H1 (cell line): ENCODE measurements around the gene NPSR1. TPM values are rescaled to one million over a fixed set of nuclear protein-coding genes. Genes with fewer than 3 reads are reported as not detected.

Experiments used
- CTCF ChIA-PET: fragments of 300-600 bp; sonication (Branson Sonifier 250); formaldehyde crosslinking; loops from one replicate; lab custom pipeline; 2021; ENCODE audit not compliant: partially characterized antibody; lab: Charles Lee
- POLR2A ChIA-PET: fragments of 300-600 bp; sonication (Branson Sonifier 250); formaldehyde crosslinking; loops from one replicate; lab custom pipeline; 2021; ENCODE audit warnings: inconsistent platforms; ENCODE audit not compliant: partially characterized antibody; lab: Charles Lee
- DNase-seq, 2 experiments: peaks; one replicate each; pipeline versions ENCODE4 v3.0.0 to v3.0.0-alpha.2; 2010 to 2022; ENCODE audit warnings: low spot score in 2 of 2, low read depth in 1 of 2, mixed read lengths in 1 of 2
- FAIRE-seq: peaks from 2 replicates; lab custom pipeline; 2011; peaks lifted over from hg19 to GRCh38; lab: Jason Lieb, UNC
- H2AFZ ChIP-seq: 2 replicates; pipeline ENCODE4 v1.8.1; 2012; ENCODE audit warnings: low read length, inconsistent platforms
- H2AK5ac ChIP-seq: 2 replicates; pipeline ENCODE4 v1.6.1; 2013; ENCODE audit warnings: low read depth, low read length
- H2BK120ac ChIP-seq: replicated peaks from 2 replicates; pipeline ENCODE3; 2013; ENCODE audit warnings: low read depth, low read length, inconsistent platforms
- H2BK12ac ChIP-seq: 2 replicates; pipeline ENCODE4 v1.6.1; 2013; ENCODE audit warnings: low read depth, low read length
- H2BK15ac ChIP-seq: 2 replicates; pipeline ENCODE4 v1.6.1; 2013; ENCODE audit warnings: low read length
- H2BK20ac ChIP-seq: 2 replicates; pipeline ENCODE4 v1.6.1; 2013; ENCODE audit warnings: low read length
- H2BK5ac ChIP-seq: 2 replicates; pipeline ENCODE4 v1.6.1; 2013; ENCODE audit warnings: low read depth, low read length
- H3K14ac ChIP-seq: 2 replicates; pipeline ENCODE4 v1.6.1; 2013; ENCODE audit warnings: inconsistent platforms; ENCODE audit not compliant: insufficient read length
- H3K18ac ChIP-seq: 2 replicates; pipeline ENCODE4 v1.6.1; 2013; ENCODE audit warnings: low read length; ENCODE audit errors: extremely low read depth
- H3K23ac ChIP-seq: 2 replicates; pipeline ENCODE4 v1.6.1; 2013; ENCODE audit warnings: inconsistent platforms; ENCODE audit not compliant: insufficient read length
- H3K23me2 ChIP-seq: 2 replicates; pipeline ENCODE4 v1.6.1; 2013; ENCODE audit warnings: low read depth, low read length
- H3K27ac ChIP-seq: 2 replicates; pipeline ENCODE4 v1.6.1; 2011; ENCODE audit warnings: low read depth, low read length, inconsistent platforms
- H3K27me3 ChIP-seq, 4 experiments: replicated peaks in 1 of 4; 1 replicate in 1 of 4; 2 replicates in 3 of 4; pipeline versions ENCODE4 v1.6.1 to v1.8.1; 2011 to 2013; ENCODE audit warnings: low read length in 3 of 4, mild to moderate bottlenecking in 3 of 4, inconsistent platforms in 2 of 4, mixed read lengths in 2 of 4, moderate library complexity in 1 of 4; ENCODE audit not compliant: control insufficient read depth in 3 of 4, insufficient read depth in 3 of 4; ENCODE audit errors: extremely low read depth in 1 of 4
- H3K36me3 ChIP-seq, 4 experiments: 2 replicates each; pipeline versions ENCODE4 v1.6.1 to v1.8.1; 2011 to 2013; ENCODE audit warnings: mild to moderate bottlenecking in 4 of 4, low read length in 3 of 4, moderate library complexity in 2 of 4, control low read depth in 1 of 4, inconsistent platforms in 1 of 4; ENCODE audit not compliant: insufficient read depth in 4 of 4, control insufficient read depth in 2 of 4
- H3K4ac ChIP-seq: replicated peaks from 2 replicates; pipeline ENCODE3; 2013; ENCODE audit warnings: low read length, low read depth, mixed read lengths, inconsistent platforms; ENCODE audit not compliant: insufficient read length
- H3K4me1 ChIP-seq, 4 experiments: replicated peaks in 1 of 4; 1 replicate in 1 of 4; 2 replicates in 3 of 4; pipeline versions ENCODE4 v1.6.1 to v1.8.1; 2011 to 2013; ENCODE audit warnings: low read length in 3 of 4, inconsistent platforms in 2 of 4, mixed read lengths in 1 of 4; ENCODE audit not compliant: insufficient read depth in 4 of 4, control insufficient read depth in 3 of 4
- H3K4me2 ChIP-seq, 2 experiments: 2 replicates each; pipeline versions ENCODE4 v1.6.1 to v1.8.1; 2011 to 2013; ENCODE audit warnings: low read depth in 2 of 2, low read length in 2 of 2, control low read depth in 1 of 2, inconsistent platforms in 1 of 2, mild to moderate bottlenecking in 1 of 2; ENCODE audit not compliant: insufficient read depth in 1 of 2
- H3K4me3 ChIP-seq, 4 experiments: fragments of 200-600, 300-600 bp in 1 of 4; sonication (generic), shearing (Covaris generic), sonication (Bioruptor Twin) in 1 of 4; 2 replicates each; pipeline versions ENCODE4 v1.5.1 to v1.8.1; 2011 to 2016; ENCODE audit warnings: low read length in 4 of 4, low read depth in 3 of 4, control low read depth in 2 of 4, inconsistent platforms in 2 of 4, mild to moderate bottlenecking in 2 of 4, mixed read lengths in 1 of 4, moderate library complexity in 1 of 4; ENCODE audit not compliant: insufficient read depth in 2 of 4; ENCODE audit errors: extremely low read depth in 1 of 4
- H3K56ac ChIP-seq: replicated peaks from 2 replicates; pipeline ENCODE3; 2013; ENCODE audit warnings: low read depth, mild to moderate bottlenecking, mixed read lengths, low read length, inconsistent platforms; ENCODE audit not compliant: insufficient read length
- H3K79me1 ChIP-seq: 2 replicates; pipeline ENCODE4 v1.6.1; 2013; ENCODE audit warnings: low read depth, low read length, control low read depth
- H3K79me2 ChIP-seq, 2 experiments: 2 replicates each; pipeline versions ENCODE4 v1.6.1 to v1.8.1; 2012 to 2013; ENCODE audit warnings: low read length in 2 of 2, mild to moderate bottlenecking in 2 of 2, inconsistent platforms in 1 of 2; ENCODE audit not compliant: insufficient read depth in 2 of 2, control insufficient read depth in 1 of 2
- H3K9ac ChIP-seq, 4 experiments: replicated peaks in 1 of 4; 1 replicate in 1 of 4; 2 replicates in 3 of 4; pipeline versions ENCODE4 v1.6.1 to v1.8.1; 2011 to 2013; ENCODE audit warnings: low read depth in 3 of 4, low read length in 3 of 4, control low read depth in 2 of 4, mild to moderate bottlenecking in 2 of 4, moderate library complexity in 2 of 4, inconsistent platforms in 1 of 4; ENCODE audit errors: extremely low read depth in 1 of 4
- H3K9me3 ChIP-seq, 2 experiments: 2 replicates each; pipeline versions ENCODE4 v1.6.1 to v1.8.1; 2012 to 2013; ENCODE audit warnings: mild to moderate bottlenecking in 2 of 2, moderate library complexity in 2 of 2, control low read depth in 1 of 2, inconsistent platforms in 1 of 2, low read depth in 1 of 2, low read length in 1 of 2, mixed read lengths in 1 of 2; ENCODE audit not compliant: insufficient read depth in 2 of 2
- H4K20me1 ChIP-seq, 2 experiments: replicated peaks in 1 of 2; 2 replicates each; pipeline versions ENCODE3 to v1.8.1; 2011 to 2013; ENCODE audit warnings: inconsistent platforms in 2 of 2, low read length in 2 of 2, mild to moderate bottlenecking in 1 of 2; ENCODE audit not compliant: insufficient read depth in 2 of 2, control insufficient read depth in 1 of 2
- H4K5ac ChIP-seq: 2 replicates; pipeline ENCODE4 v1.6.1; 2013; ENCODE audit warnings: low read length, low read depth, mixed read lengths, inconsistent platforms; ENCODE audit not compliant: insufficient read length
- H4K8ac ChIP-seq: 2 replicates; pipeline ENCODE4 v1.8.0; 2013; ENCODE audit warnings: mild to moderate bottlenecking, moderate library complexity, low read length, inconsistent platforms; ENCODE audit not compliant: insufficient read depth; ENCODE audit errors: extremely low read depth
- H4K91ac ChIP-seq: replicated peaks from 2 replicates; pipeline ENCODE3; 2013; ENCODE audit warnings: low read length, mixed read lengths, inconsistent platforms; ENCODE audit not compliant: insufficient read length
- EP300 ChIP-seq, 2 experiments: IDR thresholded peaks; 1 replicate in 1 of 2; 2 replicates in 1 of 2; pipeline ENCODE4 v1.6.1; 2011 to 2012; ENCODE audit warnings: low read depth in 2 of 2, low read length in 2 of 2, mild to moderate bottlenecking in 2 of 2, borderline replicate concordance in 1 of 2, inconsistent platforms in 1 of 2, moderate library complexity in 1 of 2
- polyA plus RNA-seq, 7 experiments: library from polyadenylated mRNA; depleted of rRNA in 3 of 7; stranded (reverse) in 5 of 7; unstranded in 2 of 7; fragments of >200 nt in 5 of 7; fragments of 200-250 nt in 2 of 7; gene quantifications; 1 replicate in 5 of 7; 2 replicates in 1 of 7; 4 replicates in 1 of 7; pipeline versions ENCODE4 v1.2.1 to v1.2.3, GENCODE V29; 2011 to 2013; ENCODE audit warnings: missing spikeins in 2 of 7, mixed read lengths in 2 of 7
- total RNA-seq: library from RNA; stranded (reverse); fragmentation: NEBNext Ultra II Directional; extraction: Animal tissue kit (Norgen Biotek cat#: 25700); gene quantifications from 2 replicates; pipeline ENCODE4 v1.2.1, GENCODE V29; 2021

NPSR1 gene
- total and polyA plus RNA-seq, 2 of the 8 experiments (the other 6 are each of a cell fraction or from before 2014, with no cell fraction given), result not detected

GRCh38 chr7:34886856-34887255, 228.8 kb downstream of the NPSR1 start:
- H2AK5ac ChIP-seq, result no peak overlapping the region
- POLR2A ChIA-PET, result no interaction called here
- no peak overlapping the region for H3K18ac ChIP-seq
- H4K91ac ChIP-seq, result no peak overlapping the region
- no peak overlapping the region for H4K8ac ChIP-seq
- H3K4me2 ChIP-seq, result no peak overlapping the region
- H3K23me2 ChIP-seq, result peaks cover 2% of the 10 kb centered on the region; the same call in 1 of the 2 replicates
- no peak overlapping the region for H3K27ac ChIP-seq
- no peaks in the 10 kb centered on the region for H3K79me2 ChIP-seq
- H2BK15ac ChIP-seq, result no peak overlapping the region
- no peaks in the 10 kb centered on the region for H3K79me1 ChIP-seq
- H3K14ac ChIP-seq, result no peak overlapping the region
- H3K4ac ChIP-seq, result no peak overlapping the region
- no peak overlapping the region for H2BK12ac ChIP-seq
- no peak overlapping the region for H2AFZ ChIP-seq
- no peak overlapping the region for H2BK20ac ChIP-seq
- CTCF ChIA-PET, result interaction anchor here (0.6 kb wide), 1 partner anchor 956 kb away, joined by 3 read pairs; no protein-coding TSS in a partner anchor
- FAIRE-seq, result no peak
- no peak overlapping the region for H2BK120ac ChIP-seq
- no peak overlapping the region for H3K56ac ChIP-seq
- no peak overlapping the region for H2BK5ac ChIP-seq
- no peak for DNase-seq
- no peak overlapping the region for H3K23ac ChIP-seq
- H3K9ac ChIP-seq, result no peak overlapping the region
- no peak overlapping the region for H3K4me3 ChIP-seq
- H3K36me3 ChIP-seq, result peaks cover 0 to 3% (median 0%) of the 10 kb centered on the region in 4 experiments; a peak in 1 of 8 replicates
- H3K4me1 ChIP-seq, result no peaks in the 10 kb centered on the region
- H3K27me3 ChIP-seq, result no peaks in the 10 kb centered on the region
- no peak overlapping the region for H4K5ac ChIP-seq
- no peak for TF ChIP-seq EP300 (IDR thresholded peaks at IDR 0.05; ENCODE audit: borderline replicate concordance in 1 of 2, low read depth in 2 of 2, low read length in 2 of 2)
- TF ChIP-seq, all 59 proteins: peak for 0
- peaks cover 20 to 22% of the 10 kb centered on the region in 2 experiments for H3K9me3 ChIP-seq
- no peaks in the 10 kb centered on the region for H4K20me1 ChIP-seq
